HL-60 (cell line): ENCODE data around the gene DNAJA2.

Experiments
- DNase-seq, 2 experiments: peaks; one replicate each; pipeline ENCODE4 v3.0.0-alpha.2; 2010 to 2020; ENCODE audit warnings: low read depth in 1 of 2, low spot score in 1 of 2
- H3K27ac ChIP-seq: fragments of 250-450 bp; sonication (Bioruptor Pico); replicated peaks from 2 replicates; pipeline ENCODE4 v1.5.1; 2020; ENCODE audit warnings: mild to moderate bottlenecking, moderate library complexity
- H3K27me3 ChIP-seq: fragments of 250-450 bp; sonication (Bioruptor Pico); 2 replicates; pipeline ENCODE4 v1.5.1; 2021; ENCODE audit warnings: mild to moderate bottlenecking, moderate library complexity; ENCODE audit not compliant: insufficient read depth, poor library complexity, severe bottlenecking
- H3K4me3 ChIP-seq: replicated peaks from 2 replicates; pipeline ENCODE4 v1.5.1; 2011; ENCODE audit warnings: mild to moderate bottlenecking, control low read depth, low read length; ENCODE audit not compliant: insufficient read depth
- CTCF ChIP-seq: IDR thresholded peaks from one replicate; pipeline ENCODE4 v1.5.1; 2011; ENCODE audit warnings: low read length, control low read depth, inconsistent platforms; ENCODE audit not compliant: insufficient read depth
- GABPA ChIP-seq: IDR thresholded peaks from 2 replicates; pipeline ENCODE4 v1.6.1; 2012; ENCODE audit warnings: low read depth
- POLR2AphosphoS5 ChIP-seq: IDR thresholded peaks from 2 replicates; pipeline ENCODE4 v1.6.1; 2012; ENCODE audit warnings: low read depth
- REST ChIP-seq: IDR thresholded peaks from 2 replicates; pipeline ENCODE4 v1.6.1; 2012; ENCODE audit warnings: low read depth; ENCODE audit not compliant: insufficient replicate concordance
- SPI1 ChIP-seq: IDR thresholded peaks from 2 replicates; pipeline ENCODE4 v1.6.1; 2012; ENCODE audit warnings: low read depth, mild to moderate bottlenecking, borderline replicate concordance

Gene DNAJA2

GRCh38 chr16:46918400-46918799 lies 55.1 kb downstream of the DNAJA2 start:
- Histone ChIP-seq H3K27ac (no peak overlapping the region), H3K27me3 (no peaks in the 10 kb centered on the region), H3K4me3 (no peak overlapping the region)
- TF ChIP-seq CTCF: no peak
- no peak for TF ChIP-seq SPI1
- TF ChIP-seq GABPA: no peak
- TF ChIP-seq POLR2AphosphoS5: no peak
- DNase-seq: no peak

- TF ChIP-seq CTCF (no peak), REST (no peak), SPI1 (no peak), GABPA (no peak), POLR2AphosphoS5 (no peak)
- no peak for DNase-seq
- H3K27me3 ChIP-seq: no peaks in the 10 kb centered on the region
- H3K4me3 ChIP-seq: no peak overlapping the region
- no peak overlapping the region for H3K27ac ChIP-seq
These were observed 56.5 kb downstream of the DNAJA2 start for GRCh38 chr16:46916980-46917379.

GRCh38 chr16:46915483-46916025 lies 57.9 kb downstream of the DNAJA2 start:
- no peak for DNase-seq
- H3K27me3 ChIP-seq: no peaks in the 10 kb centered on the region

GRCh38 chr16:46914556-46915201 lies 58.8 kb downstream of the DNAJA2 start:
- TF ChIP-seq REST (no peak), SPI1 (no peak), CTCF (no peak), POLR2AphosphoS5 (no peak), GABPA (no peak)
- DNase-seq: no peak
- Histone ChIP-seq H3K27ac (no peak overlapping the region), H3K4me3 (no peak overlapping the region), H3K27me3 (no peaks in the 10 kb centered on the region)

More at GRCh38 chr16:46915483-46916025, 57.9 kb downstream of the DNAJA2 start:
- Histone ChIP-seq H3K4me3 (no peak overlapping the region), H3K27ac (no peak overlapping the region)
- TF ChIP-seq POLR2AphosphoS5: 0 out of 2 replicates have a peak, but pooled peaks have one; percentile 24
- TF ChIP-seq GABPA: no peak
- no peak for TF ChIP-seq CTCF
- no peak for TF ChIP-seq SPI1
